Epithelial cell of proximal tubule (primary cell): ENCODE measurements around the gene TTLL11. TPM values are rescaled to one million over a fixed set of nuclear protein-coding genes. Genes with fewer than 3 reads are reported as not detected.
A peak's percentile ranks its signal among the peaks of the same experiment; 100 is the strongest.

ENCODE experiments used
- DNase-seq: peaks from one replicate; pipeline ENCODE4 v3.0.0-alpha.2; 2011; ENCODE audit warnings: low read depth
- H3K4me3 ChIP-seq: 2 replicates; pipeline ENCODE4 v1.5.1; 2011; ENCODE audit warnings: low read depth, mild to moderate bottlenecking, low read length
- CTCF ChIP-seq: conservative IDR thresholded peaks from 2 replicates; pipeline ENCODE4 v1.5.1; 2012; ENCODE audit warnings: low read depth, mild to moderate bottlenecking, low read length
- total RNA-seq: library from RNA; depleted of rRNA; stranded (reverse); fragments of >200 nt; gene quantifications from 2 replicates; pipeline ENCODE4 v1.2.3, GENCODE V29; 2015

TTLL11 gene
- total RNA-seq, 1 donor from 2014 or later = 0.75 TPM

GRCh38 chr9:122124048-122124447 lies 30.9 kb upstream of the TTLL11 start:
- no peak for TF ChIP-seq CTCF
- no peak for DNase-seq

GRCh38 chr9:122122903-122123632 lies 30.0 kb upstream of the TTLL11 start:
- TF ChIP-seq CTCF = peak; percentile 100
- H3K4me3 ChIP-seq = no peak overlapping the region
- no peak for DNase-seq

More at GRCh38 chr9:122124048-122124447, 30.9 kb upstream of the TTLL11 start:
- no peak overlapping the region for H3K4me3 ChIP-seq

- TF ChIP-seq CTCF = no peak
- DNase-seq = no peak
- no peak overlapping the region for H3K4me3 ChIP-seq
These were observed 29.4 kb upstream of the TTLL11 start for GRCh38 chr9:122122468-122122867.

GRCh38 chr9:122121931-122122330 lies 28.8 kb upstream of the TTLL11 start:
- no peak for TF ChIP-seq CTCF
- no peak overlapping the region for H3K4me3 ChIP-seq
- no peak for DNase-seq

- no peak overlapping the region for H3K4me3 ChIP-seq
- DNase-seq = no peak
- no peak for TF ChIP-seq CTCF
These were observed 28.3 kb upstream of the TTLL11 start for GRCh38 chr9:122121391-122121790.

- no peak overlapping the region for H3K4me3 ChIP-seq
- no peak for DNase-seq
- TF ChIP-seq CTCF = no peak
These were observed 27.4 kb upstream of the TTLL11 start for GRCh38 chr9:122120316-122121071.

GRCh38 chr9:122119721-122120120 lies 26.6 kb upstream of the TTLL11 start:
- H3K4me3 ChIP-seq = no peak overlapping the region
- TF ChIP-seq CTCF = no peak
- DNase-seq = no peak
